Neuron (in vitro differentiated cells): ENCODE results near the gene SUMO2.
A peak's percentile ranks its signal among the peaks of the same experiment; 100 is the strongest.

ENCODE experiments used
- H2AFZ ChIP-seq: one replicate; pipeline ENCODE4 v1.6.1; 2013; ENCODE audit warnings: low read depth, mild to moderate bottlenecking, inconsistent platforms, low read length, moderate library complexity
- H3K27me3 ChIP-seq: one replicate; pipeline ENCODE4 v1.6.1; 2013; ENCODE audit warnings: low read length; ENCODE audit not compliant: insufficient read depth
- H3K36me3 ChIP-seq: one replicate; pipeline ENCODE4 v1.6.1; 2013; ENCODE audit warnings: low read length; ENCODE audit not compliant: insufficient read depth
- H3K4me1 ChIP-seq: one replicate; pipeline ENCODE4 v1.6.1; 2013; ENCODE audit warnings: low read length; ENCODE audit not compliant: insufficient read depth
- H3K4me3 ChIP-seq: 2 replicates; pipeline ENCODE4 v1.5.1; 2013; ENCODE audit warnings: mild to moderate bottlenecking, low read length, moderate library complexity
- H3K9me3 ChIP-seq: one replicate; pipeline ENCODE4 v1.6.1; 2013; ENCODE audit warnings: low read length

SUMO2 gene

GRCh38 chr17:75205793-75206163 lies 23.0 kb upstream of the SUMO2 start:
- peaks cover 5% of the 10 kb centered on the region for H3K4me1 ChIP-seq
- H3K4me3 ChIP-seq = peak overlapping the region; percentile 84
- H3K27me3 ChIP-seq = no peaks in the 10 kb centered on the region
- H3K36me3 ChIP-seq = peaks cover 22% of the 10 kb centered on the region
- peak overlapping the region; percentile 85 for H2AFZ ChIP-seq
- H3K9me3 ChIP-seq = no peaks in the 10 kb centered on the region

- Histone ChIP-seq H3K36me3 (peaks cover 18% of the 10 kb centered on the region), H3K27me3 (no peaks in the 10 kb centered on the region), H3K9me3 (no peaks in the 10 kb centered on the region), H2AFZ (peak within 1 kb of the TSS; percentile 85), H3K4me1 (peaks cover 5% of the 10 kb centered on the region), H3K4me3 (peak within 1 kb of the TSS; percentile 84)
Measured at GRCh38 chr17:75205037-75205792, 22.5 kb upstream of the SUMO2 start, which contains the start of gene NUP85. Gene NUP85 (plus strand): TSS chr17:75205679. CDS start chr17:75205762, 83 bp downstream.

- H3K4me3 ChIP-seq = no peak overlapping the region
- no peaks in the 10 kb centered on the region for H3K36me3 ChIP-seq
- H2AFZ ChIP-seq = no peak overlapping the region
- H3K4me1 ChIP-seq = no peaks in the 10 kb centered on the region
- no peaks in the 10 kb centered on the region for H3K9me3 ChIP-seq
- no peaks in the 10 kb centered on the region for H3K27me3 ChIP-seq
Measured at GRCh38 chr17:75199886-75200618, 17.3 kb upstream of the SUMO2 start.

GRCh38 chr17:75194879-75195278 lies 12.1 kb upstream of the SUMO2 start:
- H3K4me3 ChIP-seq = no peak overlapping the region
- no peaks in the 10 kb centered on the region for H3K36me3 ChIP-seq
- H3K9me3 ChIP-seq = no peaks in the 10 kb centered on the region
- H3K27me3 ChIP-seq = no peaks in the 10 kb centered on the region
- no peaks in the 10 kb centered on the region for H3K4me1 ChIP-seq
- no peak overlapping the region for H2AFZ ChIP-seq

GRCh38 chr17:75191584-75191983 lies 8.8 kb upstream of the SUMO2 start:
- Histone ChIP-seq H2AFZ (no peak overlapping the region), H3K36me3 (no peaks in the 10 kb centered on the region), H3K9me3 (no peaks in the 10 kb centered on the region), H3K27me3 (no peaks in the 10 kb centered on the region), H3K4me1 (no peaks in the 10 kb centered on the region), H3K4me3 (no peak overlapping the region)

GRCh38 chr17:75188614-75189013 lies 5.9 kb upstream of the SUMO2 start:
- H2AFZ ChIP-seq = no peak overlapping the region
- H3K4me1 ChIP-seq = no peaks in the 10 kb centered on the region
- no peaks in the 10 kb centered on the region for H3K9me3 ChIP-seq
- no peak overlapping the region for H3K4me3 ChIP-seq
- H3K27me3 ChIP-seq = no peaks in the 10 kb centered on the region
- no peaks in the 10 kb centered on the region for H3K36me3 ChIP-seq

- Histone ChIP-seq H3K27me3 (no peaks in the 10 kb centered on the region), H3K4me1 (peaks cover 13% of the 10 kb centered on the region), H3K4me3 (no peak overlapping the region)
Measured at GRCh38 chr17:75183999-75184884, 1.5 kb upstream of the SUMO2 start.

GRCh38 chr17:75182319-75182568 lies 515 bp downstream of the SUMO2 start:
- Histone ChIP-seq H3K4me1 (peaks cover 13% of the 10 kb centered on the region), H2AFZ (no peak overlapping the region), H3K27me3 (no peaks in the 10 kb centered on the region), H3K4me3 (peak overlapping the region; percentile 91), H3K36me3 (peaks cover 23% of the 10 kb centered on the region), H3K9me3 (no peaks in the 10 kb centered on the region)

More at GRCh38 chr17:75183999-75184884, 1.5 kb upstream of the SUMO2 start:
- no peaks in the 10 kb centered on the region for H3K9me3 ChIP-seq
- no peak overlapping the region for H2AFZ ChIP-seq
- peaks cover 9% of the 10 kb centered on the region for H3K36me3 ChIP-seq

GRCh38 chr17:75181608-75182318 lies 996 bp downstream of the SUMO2 start:
- Histone ChIP-seq H3K4me1 (peaks cover 13% of the 10 kb centered on the region), H3K4me3 (peak overlapping the region; percentile 91), H3K36me3 (peaks cover 25% of the 10 kb centered on the region), H2AFZ (no peak overlapping the region), H3K27me3 (no peaks in the 10 kb centered on the region), H3K9me3 (no peaks in the 10 kb centered on the region)

GRCh38 chr17:75181110-75181509 lies 1.6 kb downstream of the SUMO2 start:
- Histone ChIP-seq H2AFZ (no peak overlapping the region), H3K9me3 (no peaks in the 10 kb centered on the region), H3K4me1 (peaks cover 13% of the 10 kb centered on the region), H3K4me3 (peak overlapping the region; percentile 91), H3K27me3 (no peaks in the 10 kb centered on the region), H3K36me3 (peaks cover 31% of the 10 kb centered on the region)

- Histone ChIP-seq H3K4me1 (peaks cover 13% of the 10 kb centered on the region), H3K36me3 (peaks cover 55% of the 10 kb centered on the region), H2AFZ (no peak overlapping the region), H3K9me3 (no peaks in the 10 kb centered on the region), H3K27me3 (no peaks in the 10 kb centered on the region), H3K4me3 (no peak overlapping the region)
Measured at GRCh38 chr17:75178453-75178852, 4.3 kb downstream of the SUMO2 start.

GRCh38 chr17:75176625-75177024 lies 6.1 kb downstream of the SUMO2 start:
- Histone ChIP-seq H2AFZ (no peak overlapping the region), H3K27me3 (no peaks in the 10 kb centered on the region), H3K9me3 (no peaks in the 10 kb centered on the region), H3K4me1 (peaks cover 13% of the 10 kb centered on the region), H3K36me3 (peaks cover 71% of the 10 kb centered on the region), H3K4me3 (no peak overlapping the region)
